Measurements from ENCODE around the gene ZNHIT3.

The ZNHIT3 gene

GRCh38 chr17:36514856-36515255, 28.4 kb downstream of the ZNHIT3 start:
- DNase-seq: no peak

- DNase-seq: no peak
Measured at GRCh38 chr17:36515837-36516236, 29.4 kb downstream of the ZNHIT3 start.

DNA sequence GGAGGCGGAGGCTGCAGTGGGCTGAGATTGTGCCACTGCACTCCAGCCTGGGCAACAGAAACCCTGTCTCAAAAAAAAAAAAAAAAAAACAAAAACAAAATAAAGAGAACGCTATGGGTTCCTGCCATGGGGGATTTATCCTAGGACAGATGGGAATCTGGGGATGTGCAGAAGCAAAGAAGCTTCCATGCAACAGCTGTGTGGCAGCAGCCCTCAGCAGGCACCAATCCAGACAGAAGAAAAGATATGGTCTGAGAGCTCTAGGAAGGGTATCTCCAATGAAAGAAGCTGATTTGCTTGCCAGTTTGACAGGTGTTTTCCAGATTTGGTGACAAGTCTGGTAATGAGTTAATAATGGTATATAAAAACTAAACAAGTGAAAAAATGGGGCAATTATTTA, 36.6 kb downstream of the ZNHIT3 start:
- DNase-seq: no peak

DNA sequence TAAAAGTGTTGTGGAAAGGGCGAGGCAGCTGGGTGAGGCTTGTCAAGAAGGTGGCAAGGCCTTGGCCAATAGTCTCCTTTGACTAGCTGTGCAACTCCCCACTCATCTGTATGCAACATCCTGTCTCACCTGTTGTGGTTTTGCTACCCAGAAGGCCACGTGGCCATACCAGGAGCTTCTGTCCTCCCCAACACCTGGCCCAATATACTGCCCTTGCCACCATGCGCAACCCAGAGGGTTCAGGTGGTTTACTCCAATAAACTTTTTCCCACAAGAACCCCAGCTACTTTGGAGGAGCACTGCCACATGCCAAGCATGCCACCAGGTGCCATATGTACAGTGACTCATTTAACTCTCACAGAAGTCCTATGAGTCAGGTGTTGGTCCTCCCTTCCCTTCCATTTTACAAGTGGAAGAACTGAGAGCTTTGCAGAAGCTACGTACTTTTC, 38.0 kb downstream of the ZNHIT3 start:
- no peak for DNase-seq

DNA sequence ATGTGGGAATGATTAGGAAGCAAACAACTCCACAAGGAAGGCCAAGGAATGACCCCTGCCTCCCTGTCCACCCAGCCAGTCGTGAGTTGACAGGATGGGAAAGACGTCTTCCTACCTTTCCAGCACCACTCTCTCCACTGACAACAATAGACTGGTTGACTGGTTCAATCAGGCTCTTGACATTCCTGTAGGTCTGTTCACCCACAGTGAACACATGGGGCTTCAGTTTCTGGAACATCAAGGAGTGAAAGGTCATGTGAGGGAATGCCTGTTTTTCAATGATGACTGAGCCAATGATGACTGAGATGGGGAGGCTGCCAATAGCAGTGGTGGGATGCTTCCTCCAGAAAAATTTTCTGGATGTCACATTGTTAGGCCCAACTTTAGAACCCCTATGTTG, 38.6 kb downstream of the ZNHIT3 start:
- DNase-seq: no peak

DNA sequence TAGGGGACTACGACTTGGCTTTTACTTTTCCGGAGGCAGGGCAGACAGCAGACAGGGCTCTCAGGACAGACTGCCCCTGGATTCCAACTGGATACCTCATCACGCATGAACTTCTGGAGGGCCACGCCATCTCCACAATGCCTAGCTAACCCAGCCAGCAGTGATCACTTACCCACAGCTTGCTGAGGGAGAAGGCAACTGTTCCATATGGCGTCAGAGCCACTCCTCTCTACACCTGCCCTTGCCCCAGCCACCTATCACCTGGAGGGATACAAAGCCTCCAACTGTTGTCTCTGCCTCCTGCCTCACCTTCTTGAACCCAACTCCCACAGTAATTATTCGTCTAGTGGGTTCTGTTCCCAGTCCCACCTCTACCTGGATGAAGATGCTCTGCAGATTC, 39.4 kb downstream of the ZNHIT3 start:
- no peak for DNase-seq

GRCh38 chr17:36527621-36528250, 41.3 kb downstream of the ZNHIT3 start:
- no peak for DNase-seq

DNA sequence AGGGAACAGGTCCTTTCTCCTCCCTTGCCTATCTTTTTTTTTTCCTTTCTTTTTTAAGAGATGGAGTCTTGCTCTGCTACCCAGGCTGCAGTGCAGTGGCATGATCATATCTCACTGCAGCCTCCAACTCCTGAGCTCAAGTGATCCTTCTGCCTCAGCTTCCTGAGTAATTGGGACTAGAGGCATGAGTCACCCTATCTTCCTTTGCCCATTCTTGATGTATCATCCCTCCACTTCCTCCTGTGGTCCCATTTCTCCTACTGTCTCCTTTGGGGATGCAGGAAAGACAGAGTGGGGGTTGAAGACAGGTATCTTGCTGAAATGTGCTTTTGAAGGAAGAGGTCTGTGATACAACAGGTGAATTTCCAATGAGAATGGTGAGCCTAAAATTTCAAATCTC, 42.6 kb downstream of the ZNHIT3 start:
- DNase-seq: no peak

GRCh38 chr17:36532435-36532975, 46.0 kb downstream of the ZNHIT3 start:
- DNase-seq: no peak

- DNase-seq: peak; percentile 73 to 90
Measured at GRCh38 chr17:36533935-36534839, 47.7 kb downstream of the ZNHIT3 start.

- peak; percentile 85 to 89 for DNase-seq
Measured at GRCh38 chr17:36534840-36535668, 48.6 kb downstream of the ZNHIT3 start, which contains the start of the genes MYO19 and PIGW. Gene MYO19, minus strand, starts transcription at chr17:36534868. Its CDS starts 2,330 bp downstream, at chr17:36532538. Gene PIGW, plus strand, starts transcription at chr17:36534987. Its CDS starts 2,115 bp downstream, at chr17:36537102.

- DNase-seq: no peak
Measured at GRCh38 chr17:36535669-36536081, 49.2 kb downstream of the ZNHIT3 start.

DNA sequence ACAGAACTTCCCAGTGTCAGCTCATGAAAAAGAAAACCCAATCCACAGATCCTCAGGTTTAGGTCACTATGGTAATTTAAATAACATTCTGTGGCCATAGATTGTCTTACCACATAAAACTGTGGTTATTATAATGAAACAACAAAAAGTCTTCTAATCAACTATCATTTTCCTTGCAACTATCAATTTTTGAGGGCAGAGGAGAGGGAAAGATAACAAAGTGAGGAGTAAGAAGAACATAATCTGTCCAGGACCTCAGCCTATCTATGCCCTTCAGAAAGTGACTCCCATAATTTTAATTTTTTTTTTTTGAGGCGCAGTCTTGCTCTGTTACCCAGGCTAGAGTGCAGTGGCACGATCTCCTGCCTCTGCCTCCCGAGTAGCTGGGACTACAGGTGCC, 54.2 kb downstream of the ZNHIT3 start:
- no peak for DNase-seq

GRCh38 chr17:36542755-36543154, 56.3 kb downstream of the ZNHIT3 start:
- no peak for DNase-seq

DNA sequence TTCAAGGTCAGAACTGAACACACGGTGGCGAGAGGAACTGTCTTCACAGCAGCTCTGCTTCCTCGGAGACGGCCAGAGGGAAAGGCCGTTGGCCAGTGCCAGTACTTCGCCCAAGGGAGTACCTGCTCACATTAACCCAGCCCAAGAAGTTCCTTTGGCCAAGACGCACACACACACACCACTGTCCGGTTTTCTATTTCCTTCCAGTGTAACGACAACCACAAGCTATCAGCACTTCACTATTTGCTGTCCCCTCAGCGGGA, 57.5 kb downstream of the ZNHIT3 start:
- peak in 1 of 2 experiments; percentile 23 for DNase-seq

DNA sequence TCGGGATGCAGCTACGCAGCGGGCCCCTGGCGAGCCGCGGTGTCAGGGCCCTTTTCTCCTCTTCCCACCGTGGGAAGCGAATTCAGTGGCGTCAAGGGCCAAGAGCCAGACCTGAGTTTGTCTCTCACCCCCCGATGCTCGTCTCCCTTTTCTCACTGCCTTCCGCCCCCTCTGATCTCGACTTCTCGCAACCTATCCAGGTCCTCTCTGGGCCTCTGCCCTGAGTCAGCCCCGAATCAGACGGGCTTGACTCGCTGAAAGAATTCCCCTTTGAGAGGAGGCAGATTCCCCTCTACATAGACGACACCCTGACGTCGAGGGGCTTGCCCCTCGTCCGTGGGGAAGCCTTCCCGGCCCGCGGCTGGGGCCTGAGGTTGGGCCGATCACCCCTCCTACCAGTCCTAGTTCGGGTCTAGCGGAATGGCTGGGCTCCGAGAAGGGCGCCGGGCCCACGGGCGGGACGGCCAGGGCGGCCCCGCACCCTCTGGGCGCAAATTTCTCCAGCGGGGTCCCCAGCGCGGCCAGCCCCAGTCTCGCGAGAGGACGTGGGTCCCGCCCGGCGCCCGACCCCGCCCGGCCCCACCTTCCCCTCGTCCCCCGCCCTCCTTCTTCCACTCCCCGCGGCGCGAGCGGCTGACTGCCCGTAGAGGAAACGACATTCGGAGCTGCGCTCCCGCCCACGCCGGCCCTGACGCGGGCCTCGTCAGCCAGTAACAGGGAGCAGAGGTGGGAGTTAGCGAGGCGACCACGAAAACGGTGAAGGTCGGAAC, 58.0 kb downstream of the ZNHIT3 start, which contains the start of gene GGNBP2:
GGNBP2 (plus strand) TSS at position 613 of the 770 bp plus-strand sequence. CDS start 806 bp downstream, outside the sequence.
- DNase-seq: peak; percentile 80 to 84

DNA sequence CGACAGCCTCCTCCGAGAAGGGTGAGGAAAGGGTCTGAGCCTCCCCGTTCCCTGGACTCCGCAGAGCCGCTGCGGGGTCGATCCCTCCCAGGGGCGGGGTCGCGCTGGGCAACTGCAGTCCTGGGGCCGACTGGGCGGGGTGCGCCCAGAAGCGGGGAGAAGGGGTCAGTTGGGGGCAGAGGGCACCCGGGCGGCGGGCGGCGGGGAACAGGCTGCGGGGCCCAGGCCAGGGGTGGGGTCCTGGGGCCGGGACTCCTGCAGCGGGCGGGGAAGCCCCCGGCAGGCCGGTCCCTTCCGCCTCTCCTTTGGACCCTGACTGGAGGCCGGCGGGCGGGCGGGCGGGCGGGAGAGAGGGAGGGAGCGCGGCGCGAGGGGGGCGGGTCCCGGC, 58.6 kb downstream of the ZNHIT3 start:
- peak in 1 of 2 experiments; percentile 29 for DNase-seq

Data from SHP77 (cell line).